Ramos (cell line): ENCODE measurements around the gene NTM.

Experiments used
- in situ Hi-C: fragments of 300-500 bp; cut with MboI; formaldehyde crosslinking; loops from one replicate; pipeline ENCODE4 v1.14.3; 2022; ENCODE audit warnings: low sequenced_read_pairs; ENCODE audit not compliant: unreplicated experiment

NTM gene

GRCh38 chr11:132101881-132102280 is 731.5 kb downstream of the NTM start:
- in situ Hi-C loops, result no loop called here

DNA sequence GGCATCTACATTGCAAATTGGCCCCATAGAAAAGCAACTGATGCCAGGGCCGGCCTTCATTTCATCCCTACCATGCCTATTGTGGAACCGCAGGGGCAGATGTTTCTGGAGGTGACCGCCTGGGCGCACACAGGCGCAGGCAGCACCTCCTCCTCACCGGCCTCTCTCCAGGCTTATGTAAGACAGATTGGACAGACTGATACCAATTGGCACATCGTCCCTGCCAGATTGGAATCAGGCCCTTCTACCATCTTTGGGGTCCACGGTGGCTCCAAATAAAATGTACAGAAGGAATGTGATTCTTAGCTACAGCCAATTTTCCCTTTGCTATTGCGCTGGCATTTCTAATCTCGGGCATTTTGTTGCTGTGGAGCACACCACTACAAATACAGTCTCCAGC is 732.6 kb downstream of the NTM start:
- in situ Hi-C loops, result no loop called here

DNA sequence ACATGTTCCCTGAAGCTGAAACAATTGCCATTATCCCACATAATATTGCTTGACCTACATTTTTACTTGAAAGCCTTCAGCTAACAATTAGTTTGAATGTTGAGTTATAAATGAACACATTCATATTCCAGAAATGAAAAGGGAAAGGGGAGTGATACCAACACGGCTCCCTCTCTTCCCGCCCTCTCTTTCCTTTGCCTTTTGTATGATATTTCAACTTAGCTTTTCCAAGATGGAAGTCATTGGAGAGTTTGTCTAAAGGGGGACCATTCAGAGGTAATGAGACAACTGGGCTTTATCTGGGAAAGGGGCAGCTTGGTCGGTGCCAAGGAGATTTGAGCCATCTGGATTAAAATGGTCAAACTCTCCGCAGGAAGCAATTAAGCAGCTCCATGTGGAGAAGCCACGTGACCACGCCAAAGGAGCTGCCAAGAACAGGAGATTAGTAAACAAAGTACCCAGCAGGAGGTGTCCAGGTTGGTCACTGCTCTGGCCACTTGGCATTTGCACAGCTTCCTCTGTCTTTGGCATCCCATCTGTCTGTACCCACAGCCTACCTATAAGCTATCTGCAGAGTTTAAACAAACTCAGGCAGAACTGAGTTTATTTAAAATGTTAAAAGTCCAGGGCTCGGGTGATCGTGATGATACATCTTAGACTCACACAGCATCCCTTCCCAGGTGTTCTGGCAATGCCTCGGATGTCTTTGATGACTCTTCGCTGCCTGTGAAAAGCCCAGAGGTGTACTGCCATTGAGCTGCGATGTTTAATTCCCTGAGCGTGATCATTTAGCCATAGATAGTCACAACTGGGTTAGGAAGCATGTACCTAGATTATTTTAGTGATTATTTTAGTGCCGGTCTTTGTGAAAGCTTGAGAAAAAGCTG is 735.9 kb downstream of the NTM start:
- in situ Hi-C loops, result no loop called here

GRCh38 chr11:132111316-132111715 is 740.9 kb downstream of the NTM start:
- in situ Hi-C loops, result no loop called here

- in situ Hi-C loops, result no loop called here
Observed at GRCh38 chr11:132111838-132112237, 741.4 kb downstream of the NTM start.

DNA sequence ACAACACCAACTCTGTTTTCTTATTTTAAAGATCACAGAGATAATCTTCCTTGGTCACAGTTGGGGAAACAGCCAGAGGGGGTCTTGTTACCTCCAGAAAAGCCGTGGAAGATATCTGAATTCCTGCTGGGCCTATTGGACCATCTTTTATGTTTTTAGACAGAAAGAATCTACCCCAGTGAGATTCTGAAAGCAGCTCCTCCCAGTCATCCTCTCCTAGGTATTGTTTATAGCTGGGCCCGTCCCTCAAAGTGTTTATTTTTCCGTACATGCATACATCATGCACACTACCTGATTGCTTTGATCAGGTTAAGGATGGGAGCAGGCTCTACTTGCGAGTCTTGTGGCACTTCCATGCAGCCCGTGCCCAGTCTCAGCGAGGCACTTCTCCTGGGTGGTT is 742.4 kb downstream of the NTM start:
- in situ Hi-C loops, result no loop called here

DNA sequence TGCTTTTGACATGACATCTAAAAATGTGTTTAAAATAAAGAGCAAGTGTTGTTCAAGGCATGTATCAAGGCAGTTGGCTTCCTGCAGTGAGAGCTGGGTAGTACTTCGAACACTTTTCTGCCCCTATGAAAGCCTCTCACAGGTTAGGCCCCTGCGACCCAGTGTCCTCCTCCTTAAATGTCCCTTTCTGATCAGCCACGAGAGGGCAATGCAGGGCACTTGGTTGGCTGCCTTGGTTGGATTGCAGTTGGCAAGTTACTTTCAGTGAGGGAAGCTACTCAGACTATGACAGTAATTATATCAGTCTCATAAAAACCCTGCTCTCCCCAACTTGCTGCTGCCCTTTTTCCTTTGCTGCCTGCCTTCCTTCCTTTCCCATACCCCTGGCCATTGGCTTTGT is 743.8 kb downstream of the NTM start:
- in situ Hi-C loops, result no loop called here

GRCh38 chr11:132114743-132115142 is 744.3 kb downstream of the NTM start:
- in situ Hi-C loops, result no loop called here

GRCh38 chr11:132115454-132115853 is 745.0 kb downstream of the NTM start:
- in situ Hi-C loops, result no loop called here

DNA sequence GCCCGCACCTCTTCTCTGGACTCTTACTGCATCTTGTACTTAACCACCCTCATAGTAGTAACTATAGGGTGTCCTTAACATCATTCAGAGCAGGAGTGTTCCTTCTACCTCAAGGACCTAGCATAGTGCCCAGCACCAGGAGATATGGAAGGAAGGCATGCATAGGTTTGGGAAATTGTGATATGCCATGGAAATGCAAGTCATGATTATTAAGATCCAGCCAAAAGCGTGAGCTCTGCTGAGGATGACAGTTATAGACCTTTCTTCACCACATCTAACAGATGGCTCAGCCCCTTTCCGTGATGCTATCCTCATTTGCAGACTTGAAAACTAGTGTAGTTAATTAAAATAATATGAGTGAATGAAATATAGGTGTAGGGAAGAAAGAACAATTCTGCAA is 746.1 kb downstream of the NTM start:
- in situ Hi-C loops, result no loop called here

- in situ Hi-C loops, result no loop called here
Observed at GRCh38 chr11:132118661-132119060, 748.2 kb downstream of the NTM start.

DNA sequence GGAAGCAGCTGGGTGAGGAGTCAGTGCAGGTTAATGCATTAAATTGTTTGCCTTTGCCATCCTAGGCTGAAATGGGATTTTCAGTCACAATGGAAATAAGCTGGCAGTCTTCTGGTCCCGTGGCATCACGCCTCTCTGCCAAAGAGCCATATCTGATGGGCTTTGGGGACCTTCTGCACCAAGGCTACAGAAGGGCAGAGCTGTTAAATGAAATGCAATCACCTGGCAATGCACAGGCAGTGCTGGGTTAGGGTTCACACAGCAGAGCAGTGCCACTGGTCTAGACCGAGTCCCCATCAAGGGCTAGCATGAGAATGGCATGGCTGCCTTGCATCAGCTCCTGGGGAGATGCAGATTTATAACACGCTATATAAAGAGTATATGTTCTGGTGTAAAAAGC is 749.2 kb downstream of the NTM start:
- in situ Hi-C loops, result no loop called here

DNA sequence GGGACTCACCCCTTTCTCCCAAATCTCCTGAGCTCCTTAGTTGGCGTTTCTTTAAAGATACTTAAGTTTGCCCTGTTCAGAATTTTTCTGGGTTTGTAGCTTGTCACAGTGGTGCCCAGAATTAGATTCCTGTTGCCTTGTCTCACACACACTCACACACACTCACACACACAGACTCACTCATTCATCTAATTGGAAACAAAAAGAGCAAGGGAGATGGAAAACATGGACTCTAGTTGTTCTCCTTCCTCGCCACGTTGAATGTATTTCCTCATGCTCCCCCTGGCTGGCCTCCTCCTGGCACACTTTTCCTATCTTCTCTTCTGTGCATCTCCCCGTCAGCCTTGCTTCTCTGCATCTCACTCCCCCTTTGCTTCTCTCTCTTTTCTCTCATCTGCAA is 752.3 kb downstream of the NTM start:
- in situ Hi-C loops, result no loop called here

DNA sequence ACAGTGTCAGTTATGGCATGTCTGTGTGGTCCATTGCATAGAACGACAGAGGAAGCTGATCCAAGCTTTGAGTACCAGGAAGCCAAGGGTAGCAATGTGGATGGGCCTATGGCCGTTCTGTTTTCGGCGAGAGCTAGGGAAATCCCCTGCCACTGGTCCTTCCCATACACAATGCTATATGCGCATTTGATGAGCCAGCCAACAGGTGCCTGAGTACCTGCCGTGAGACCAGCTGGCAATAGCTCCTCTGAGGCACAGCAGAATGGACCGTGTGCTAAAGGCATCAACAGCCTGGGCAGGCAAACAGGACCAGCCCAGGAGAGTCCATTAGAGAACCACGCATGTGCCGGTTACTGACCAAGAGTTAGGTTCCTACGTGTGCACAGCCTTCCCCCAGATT is 753.0 kb downstream of the NTM start:
- in situ Hi-C loops, result no loop called here

DNA sequence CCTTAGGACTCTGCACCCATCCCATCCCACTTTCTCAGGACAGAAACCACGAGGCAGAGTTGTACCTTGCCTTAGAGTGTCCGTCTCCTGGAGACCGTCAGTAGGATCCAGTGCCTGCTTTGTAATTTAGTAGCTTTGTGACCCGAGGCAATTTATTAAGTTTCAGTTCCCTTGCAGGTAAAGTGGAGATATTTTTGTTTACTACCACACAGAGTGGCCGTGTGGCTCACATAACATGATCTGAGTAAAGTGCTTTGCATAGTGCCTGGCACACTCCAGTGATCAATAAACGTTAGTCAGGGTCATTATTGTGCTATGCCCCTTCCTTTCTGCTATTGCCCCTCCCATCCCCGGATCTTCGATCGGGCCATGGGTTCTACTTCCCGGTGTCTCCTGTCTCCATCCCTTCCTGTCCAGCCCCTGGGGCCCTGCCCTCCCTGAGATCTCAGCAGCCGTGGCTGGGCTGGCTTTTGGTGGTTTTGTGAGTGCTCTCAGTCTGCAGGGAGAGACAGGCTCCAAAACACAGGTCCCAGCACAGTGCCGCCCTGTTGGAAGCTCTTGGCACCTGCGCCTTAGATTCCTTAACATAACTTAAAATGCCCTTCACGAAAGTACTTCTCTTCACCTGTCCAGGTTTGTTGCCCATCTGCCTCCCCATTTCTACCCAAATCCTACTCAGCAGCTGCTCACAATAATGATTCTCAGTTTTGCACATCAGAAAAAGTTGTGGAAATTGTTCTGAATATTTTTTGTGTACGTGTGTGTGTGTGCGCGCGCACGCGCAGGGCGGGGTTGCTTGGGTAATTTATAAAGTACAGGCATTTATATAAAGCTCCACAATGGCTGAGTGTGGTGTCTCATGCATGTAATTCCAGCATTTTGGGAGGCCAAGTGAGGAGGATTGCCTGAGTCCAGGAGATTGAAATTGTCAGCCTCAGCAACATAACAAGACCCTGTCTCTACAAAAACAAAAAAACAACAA is 753.7 kb downstream of the NTM start:
- in situ Hi-C loops, result no loop called here

DNA sequence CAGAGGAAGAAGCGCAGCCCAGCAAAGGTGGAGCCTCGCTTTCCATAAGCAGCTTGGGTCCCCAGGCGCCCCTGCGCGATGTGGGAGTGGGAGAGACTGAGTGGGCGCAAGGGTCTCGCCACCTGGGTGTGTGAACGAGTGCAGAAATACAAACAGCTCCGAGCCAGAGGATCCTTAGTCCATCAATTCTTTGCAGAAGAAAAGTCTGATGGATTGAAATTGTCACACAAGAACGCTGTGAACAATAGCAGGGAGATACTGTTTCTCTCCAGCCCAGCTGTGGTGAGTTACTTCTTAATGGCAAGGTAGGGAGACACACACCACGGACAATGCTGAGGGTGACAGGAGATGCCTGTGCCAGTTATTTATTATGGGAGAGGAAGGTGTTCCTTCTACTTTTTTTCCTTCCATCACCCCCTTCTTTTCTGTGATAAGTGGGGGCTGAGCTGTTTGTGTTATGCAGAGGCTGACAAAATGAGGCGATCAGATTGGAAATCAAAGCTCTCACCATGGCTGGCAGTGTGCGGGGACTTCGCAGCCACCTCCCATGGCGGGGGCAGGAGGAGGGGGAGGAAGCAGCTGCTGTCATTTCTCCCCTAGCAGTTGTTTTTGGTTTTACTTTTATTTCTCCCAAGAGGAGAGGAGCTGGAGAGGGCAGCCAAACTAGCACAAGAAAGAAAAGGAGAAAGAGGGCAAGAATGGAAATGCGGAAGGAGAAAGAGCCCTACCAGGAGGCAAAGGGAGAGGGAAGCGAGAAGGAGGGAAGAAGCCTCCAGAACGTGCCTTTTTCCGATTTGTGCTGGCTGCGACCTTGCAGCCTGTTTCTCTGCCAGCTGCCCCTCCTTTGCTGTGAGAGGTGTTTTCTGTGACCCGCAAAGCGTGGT is 755.8 kb downstream of the NTM start:
- in situ Hi-C loops, result no loop called here

DNA sequence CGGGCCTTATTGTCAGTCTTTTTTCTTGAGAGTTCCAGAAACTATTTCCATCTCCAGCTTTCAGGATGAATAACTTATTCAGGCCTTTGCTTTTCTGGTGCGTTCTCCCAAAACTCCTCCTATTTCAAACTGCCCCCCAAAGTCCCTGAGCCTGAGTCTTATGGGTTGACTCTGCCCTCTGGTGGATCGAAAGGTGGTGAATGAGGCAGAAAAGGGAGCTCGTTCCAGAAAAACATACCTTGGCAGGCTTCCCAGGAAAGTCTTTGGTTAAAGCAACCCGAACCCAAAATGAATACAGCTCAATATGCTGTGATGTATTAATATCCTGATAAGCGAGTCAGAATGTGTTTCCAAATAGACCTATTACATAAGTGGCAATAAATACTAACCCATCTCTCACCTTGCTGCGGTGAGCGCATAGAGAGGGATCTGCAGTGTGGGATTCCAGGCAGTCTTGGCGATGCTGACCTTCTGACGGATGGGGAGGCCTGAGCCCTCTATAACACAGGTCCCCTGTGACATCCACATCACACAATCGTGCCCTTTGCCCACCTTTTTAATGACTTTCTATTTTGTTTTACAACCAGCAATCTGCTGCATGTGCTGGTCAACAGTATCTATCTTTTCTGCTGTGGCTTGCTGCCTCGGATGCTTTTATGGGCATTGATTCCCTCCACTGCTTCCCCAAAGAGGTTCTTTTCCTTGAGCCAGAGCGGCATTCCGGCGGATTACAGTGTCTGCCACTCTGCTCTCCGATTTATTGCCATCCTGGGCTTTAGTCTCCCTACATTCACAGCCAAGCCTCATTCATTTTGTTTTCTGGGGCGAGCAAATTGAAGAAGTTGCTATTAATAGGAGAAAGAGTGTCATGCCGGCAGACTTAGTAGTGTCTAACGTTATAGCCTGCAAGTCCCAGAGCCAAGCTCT is 756.8 kb downstream of the NTM start:
- in situ Hi-C loops, result no loop called here

GRCh38 chr11:132127900-132128288 is 757.5 kb downstream of the NTM start:
- in situ Hi-C loops, result no loop called here

GRCh38 chr11:132131047-132131446 is 760.6 kb downstream of the NTM start:
- in situ Hi-C loops, result no loop called here
